NCI-H345 (cell line): ENCODE measurements around the gene NPAS2.

Experiments used
- DNase-seq: peaks from one replicate; lab custom pipeline; 2025; lab: John Stamatoyannopoulos, UW

Gene NPAS2

DNA sequence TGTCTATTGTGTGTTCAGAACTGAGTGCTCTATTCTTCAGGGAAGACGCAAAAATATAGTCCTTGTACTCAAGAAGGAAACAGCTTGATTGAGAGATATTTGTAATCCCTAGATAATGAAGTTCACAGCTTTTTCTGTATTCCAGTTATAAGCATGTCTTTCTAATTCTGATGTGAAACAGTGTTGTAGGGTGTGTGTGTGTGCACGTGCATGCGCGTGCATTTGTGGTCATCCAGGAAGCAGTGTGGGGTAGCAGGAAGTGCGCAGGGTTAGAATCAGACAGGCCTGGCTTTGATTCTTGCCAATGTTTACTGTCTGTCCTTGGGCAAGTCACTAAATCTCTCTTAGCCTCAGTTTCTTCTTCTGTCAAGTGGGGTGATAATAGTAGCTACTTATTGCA is 87.9 kb downstream of the NPAS2 start:
- DNase-seq = no peak

DNA sequence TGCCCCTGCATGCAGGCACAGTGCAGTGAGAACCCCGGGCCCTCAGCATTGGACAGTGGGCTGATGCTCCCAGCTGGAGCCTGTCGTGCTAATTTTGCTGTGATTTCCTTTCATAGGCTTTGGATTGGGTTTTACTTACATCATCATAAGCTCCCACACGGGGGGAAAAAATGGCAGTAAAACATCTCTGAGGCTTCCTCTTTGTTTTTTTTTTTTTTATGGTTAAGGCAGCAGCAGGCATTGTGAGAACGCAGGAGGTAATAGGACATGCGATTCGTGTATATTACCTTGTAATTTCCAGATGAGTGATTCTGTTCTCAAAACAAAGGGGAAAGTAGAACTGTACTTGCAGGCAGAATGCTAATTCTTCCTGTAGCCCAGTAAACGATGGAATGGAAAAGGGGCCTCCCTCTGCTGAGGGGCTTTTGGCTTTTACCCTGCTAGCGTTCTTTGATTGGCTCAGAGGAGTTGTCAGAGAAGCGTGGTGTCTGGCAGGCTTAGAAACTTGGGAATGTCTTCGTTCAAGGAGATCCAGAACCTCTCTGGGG is 89.7 kb downstream of the NPAS2 start:
- DNase-seq = no peak

DNA sequence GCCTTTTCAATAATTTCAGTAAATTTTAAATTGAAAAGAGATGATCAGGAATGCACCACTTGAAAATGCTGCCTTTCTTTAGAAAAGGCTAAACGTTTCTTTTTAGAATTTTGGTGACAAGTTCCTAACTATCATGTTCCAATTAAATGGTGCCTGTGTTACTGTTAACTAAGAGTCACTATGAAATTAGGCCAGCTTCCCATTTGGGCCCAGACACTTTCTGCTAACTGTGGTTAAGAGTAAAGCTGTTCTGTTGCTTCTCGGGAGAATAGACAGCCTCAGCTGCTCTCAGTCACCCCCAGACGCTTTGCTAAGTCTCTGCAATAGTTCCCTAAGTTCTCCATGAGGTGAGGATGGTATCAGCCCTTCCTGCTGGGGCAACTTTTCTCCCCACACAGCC is 90.2 kb downstream of the NPAS2 start:
- DNase-seq = no peak

DNA sequence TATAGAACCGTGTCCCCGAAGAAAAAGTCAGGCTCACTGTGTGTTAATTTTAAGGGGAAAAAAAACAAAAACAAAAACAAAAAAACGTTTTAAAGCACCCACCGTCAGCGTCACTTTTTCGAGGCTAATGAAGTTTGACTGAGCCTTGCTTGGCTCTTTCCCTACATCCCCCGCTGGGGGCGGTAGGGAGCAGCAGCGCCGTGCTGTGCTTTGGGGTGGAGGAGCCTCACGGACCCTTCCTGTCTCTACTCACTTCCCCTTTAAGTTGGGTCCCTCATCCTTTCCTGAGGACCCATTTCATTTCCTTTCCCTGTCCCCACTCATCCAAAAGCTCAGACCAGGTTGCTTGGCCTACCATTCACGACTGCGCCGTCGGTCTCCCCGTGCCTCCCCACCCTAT is 99.4 kb downstream of the NPAS2 start:
- no peak for DNase-seq

DNA sequence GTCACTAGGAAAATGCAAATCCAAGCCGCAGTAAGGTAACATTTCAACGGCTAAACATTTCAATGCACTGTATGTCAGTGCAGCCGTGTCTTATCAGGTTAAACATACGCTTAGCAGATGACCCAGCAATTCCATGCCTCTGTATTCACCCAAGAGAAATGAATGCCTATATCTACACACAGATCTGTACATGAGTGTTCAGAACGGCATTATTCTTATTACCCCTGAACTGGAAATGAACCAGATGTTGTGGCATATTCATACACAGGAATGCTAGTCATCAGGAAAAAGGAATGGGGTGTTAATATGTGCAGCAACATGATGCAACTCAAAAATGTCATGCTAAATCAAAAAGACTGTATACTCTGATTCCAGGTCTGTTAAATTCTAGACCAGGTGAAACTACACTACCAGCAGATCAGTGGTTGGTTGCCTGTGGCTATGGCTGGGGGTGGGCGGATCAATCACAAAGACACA is 101.8 kb downstream of the NPAS2 start:
- no peak for DNase-seq

DNA sequence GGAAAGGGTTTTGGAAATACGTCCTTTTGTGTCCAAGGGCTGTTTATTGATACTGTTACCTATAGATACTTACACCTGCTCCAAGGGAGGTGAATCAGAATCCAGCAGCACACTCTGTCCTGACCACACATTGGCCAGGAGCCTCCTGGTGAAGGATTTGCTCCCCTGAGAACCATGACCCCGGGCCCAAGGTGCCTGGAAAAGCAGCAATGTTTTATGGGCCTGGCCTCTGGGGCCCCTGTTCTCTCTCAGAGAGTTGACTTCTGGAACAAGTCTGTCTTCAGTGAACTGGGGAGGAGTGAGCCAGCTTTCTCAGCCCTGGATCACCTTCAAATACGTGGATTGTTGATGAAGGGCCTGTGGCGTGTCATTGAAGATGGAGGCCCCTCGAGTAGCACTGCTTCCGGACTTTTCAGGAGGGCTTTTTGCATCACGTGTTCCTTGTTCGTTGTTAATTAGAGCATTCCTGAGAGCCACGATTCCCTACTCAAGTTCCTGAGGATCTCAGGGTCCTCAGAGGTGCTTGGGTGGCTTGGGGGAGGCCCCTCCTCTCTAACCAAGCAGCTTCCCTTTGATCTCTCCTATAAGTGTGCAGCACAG is 103.6 kb downstream of the NPAS2 start:
- no peak for DNase-seq

DNA sequence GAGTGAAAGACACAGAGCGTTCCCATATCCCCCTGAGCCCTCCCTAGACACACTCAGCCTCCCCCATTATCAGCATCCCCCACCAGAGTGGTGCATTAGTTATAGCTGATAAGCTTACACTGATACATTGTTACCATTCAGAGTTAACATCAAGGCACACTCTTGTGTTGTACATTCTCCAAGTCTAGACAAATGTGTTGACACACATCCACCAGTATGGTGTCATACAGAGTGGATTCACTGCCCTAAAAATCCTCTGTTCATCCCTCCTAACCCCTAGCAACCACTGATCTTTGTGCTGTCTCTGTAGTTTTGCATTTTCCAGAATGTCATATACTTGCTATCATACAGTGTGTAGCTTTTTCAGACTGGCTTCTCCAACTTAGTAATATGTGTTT is 104.2 kb downstream of the NPAS2 start:
- DNase-seq = no peak

DNA sequence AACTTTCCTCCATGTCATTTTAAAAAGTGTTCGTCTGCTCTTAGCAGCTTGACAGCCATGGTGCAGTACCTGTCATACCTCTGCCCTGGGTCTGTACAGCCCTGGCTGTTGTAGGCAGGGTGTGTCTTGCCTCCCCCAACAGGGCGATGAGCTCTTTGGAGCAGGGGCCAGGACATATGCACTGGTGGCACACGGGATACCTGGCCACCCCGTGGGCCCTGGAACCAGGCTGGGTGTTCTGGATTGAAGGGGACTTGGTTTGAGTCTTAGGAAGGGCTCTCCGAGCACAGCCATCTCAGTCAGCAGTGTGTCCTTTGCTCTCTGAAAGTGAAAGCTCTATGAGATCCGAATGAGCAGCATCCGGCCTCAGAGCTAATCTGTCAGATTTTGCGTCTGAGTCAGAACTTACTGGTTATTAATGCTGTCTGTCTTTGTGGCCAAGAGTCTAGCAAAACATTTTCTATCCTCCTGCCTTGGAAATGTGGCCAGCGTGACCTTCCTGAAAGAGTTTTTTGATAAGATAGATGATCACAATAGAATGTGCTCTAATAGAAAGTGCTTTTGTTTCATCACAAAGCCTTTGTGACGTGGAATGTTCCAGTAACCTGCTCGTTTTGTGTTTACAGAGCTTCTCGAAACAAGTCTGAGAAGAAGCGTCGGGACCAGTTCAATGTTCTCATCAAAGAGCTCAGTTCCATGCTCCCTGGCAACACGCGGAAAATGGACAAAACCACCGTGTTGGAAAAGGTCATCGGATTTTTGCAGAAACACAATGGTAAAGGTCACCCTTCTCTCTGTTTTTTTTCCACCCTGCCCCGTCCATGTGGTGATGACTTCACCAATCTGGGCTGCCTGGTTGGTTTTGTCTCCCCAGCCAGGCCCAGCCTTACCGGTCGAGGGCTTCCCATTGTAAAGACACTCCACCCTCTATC is 104.8 kb downstream of the NPAS2 start:
- no peak for DNase-seq

DNA sequence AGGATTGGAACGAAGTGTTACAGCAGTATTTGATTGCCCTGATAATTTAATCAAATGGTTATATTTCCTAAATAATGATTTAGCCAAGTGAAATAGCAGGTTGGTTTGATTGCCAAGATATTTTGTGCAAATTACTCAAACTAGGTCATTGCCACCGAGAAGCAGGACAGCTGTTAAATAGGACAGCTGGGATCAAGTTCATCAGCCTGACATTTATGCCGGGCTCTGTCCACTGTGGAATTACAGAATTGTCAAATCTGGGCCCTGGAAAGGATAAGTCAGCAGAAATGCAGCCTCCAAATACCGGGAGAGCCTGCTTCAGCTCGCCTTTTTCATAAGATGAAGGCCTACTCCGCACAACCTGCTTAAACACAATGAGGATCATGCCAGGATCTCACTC is 108.3 kb downstream of the NPAS2 start:
- DNase-seq = no peak

DNA sequence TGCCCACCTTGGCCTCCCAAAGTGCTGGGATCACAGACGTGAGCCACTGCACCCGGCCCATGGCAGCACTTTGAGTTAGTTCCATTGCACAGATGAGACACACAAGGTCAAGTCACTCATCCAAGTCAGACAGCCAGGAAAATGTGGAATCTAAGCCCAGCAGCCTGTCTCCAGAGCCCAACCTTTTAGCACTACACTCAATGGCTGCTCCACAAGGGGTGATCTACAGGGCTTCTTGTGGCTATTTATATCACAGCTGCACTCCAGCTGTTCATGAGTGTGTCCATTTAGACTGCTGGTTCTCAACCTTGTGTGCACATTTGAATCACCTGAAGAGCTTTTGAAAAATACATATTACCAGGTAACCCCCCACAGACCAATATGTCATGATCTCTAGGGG is 109.2 kb downstream of the NPAS2 start:
- DNase-seq = no peak

DNA sequence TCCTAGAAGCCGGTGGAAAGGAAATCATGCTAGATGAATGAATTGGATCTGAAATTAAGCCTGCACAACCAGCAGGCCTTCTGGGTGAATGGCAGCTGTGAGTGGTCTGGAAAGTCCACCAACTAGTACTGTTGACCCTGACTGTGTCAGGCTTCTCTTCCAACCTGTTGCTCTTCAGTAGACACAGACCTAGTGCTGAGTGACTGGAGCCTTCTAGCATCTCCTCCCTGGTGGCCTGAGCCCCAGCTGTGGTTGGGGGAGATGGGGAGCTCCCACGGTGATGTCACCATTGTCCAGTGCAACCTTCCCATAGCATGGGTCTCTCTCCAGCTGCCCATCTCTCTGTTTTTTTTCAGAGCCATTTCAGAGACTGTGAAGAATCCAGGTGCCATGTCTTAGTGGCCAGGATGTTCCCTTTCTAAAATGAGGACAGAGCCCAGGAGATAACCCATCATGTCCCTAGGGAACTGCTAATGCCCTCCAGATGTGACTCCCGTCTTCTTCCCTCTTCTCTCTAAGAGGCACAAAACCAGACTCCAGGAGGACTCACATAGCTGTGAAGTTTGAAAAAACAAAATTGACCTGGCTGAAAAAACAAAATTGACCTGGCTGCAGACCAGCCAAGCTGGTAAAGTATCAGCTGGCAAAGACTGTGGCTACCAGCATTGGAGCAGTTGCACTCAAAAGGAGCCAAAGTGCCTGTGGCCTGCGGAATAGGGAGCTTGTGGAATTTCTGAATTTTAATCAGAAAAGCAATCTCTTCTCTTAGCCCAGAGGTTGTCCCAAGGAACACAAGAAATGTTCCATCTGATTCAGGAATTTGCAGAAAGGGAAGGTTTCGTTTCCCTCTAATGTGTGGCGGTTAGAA is 114.8 kb downstream of the NPAS2 start:
- no peak for DNase-seq

DNA sequence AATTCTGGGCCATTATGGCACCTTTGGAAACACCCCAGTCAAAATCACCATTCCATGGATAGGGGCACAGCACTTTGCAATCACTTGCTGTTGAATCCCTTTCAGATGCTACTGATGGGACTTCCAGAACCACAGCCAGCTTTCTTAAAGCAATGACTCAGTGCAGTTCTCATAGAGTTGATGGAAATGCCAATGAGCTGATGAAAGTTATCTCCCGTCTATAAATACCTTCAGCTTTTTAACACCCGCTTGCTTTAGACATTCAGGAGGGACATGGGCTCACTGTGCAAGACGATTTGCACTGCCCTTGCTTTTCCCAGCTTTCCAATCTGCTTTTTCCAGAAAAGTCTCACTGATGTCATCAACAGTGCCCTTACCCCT is 115.4 kb downstream of the NPAS2 start:
- no peak for DNase-seq

DNA sequence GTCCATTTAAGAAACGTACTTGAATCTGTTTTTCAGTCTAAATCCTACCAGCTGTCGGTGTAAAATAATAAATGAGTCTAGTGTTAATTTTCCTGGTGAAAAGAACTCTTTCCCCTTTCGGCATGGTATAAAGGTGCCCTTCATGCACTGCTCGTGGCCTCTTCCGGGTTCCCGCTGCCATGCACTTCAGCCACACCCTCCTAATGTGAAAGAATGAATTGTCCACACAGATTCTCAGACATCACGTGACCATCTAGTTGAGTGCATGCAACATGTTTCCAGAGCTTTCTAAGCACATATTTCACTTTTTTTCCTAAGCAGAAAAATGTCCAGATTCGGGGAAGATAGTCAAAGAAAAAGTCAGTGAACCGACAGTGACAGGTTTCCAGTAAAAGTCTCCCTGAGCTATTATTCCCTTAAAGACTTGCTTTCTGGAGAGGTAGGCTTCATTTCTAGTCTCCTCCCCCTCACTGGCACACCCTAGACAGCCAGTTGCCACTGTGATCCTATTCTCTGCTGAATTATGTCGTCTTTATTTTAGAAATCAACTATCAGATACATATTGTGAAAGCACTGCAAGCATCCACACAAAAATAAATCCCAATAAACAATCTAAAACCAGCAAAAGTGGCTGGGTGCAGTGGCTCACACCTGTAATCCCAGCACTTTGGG is 116.3 kb downstream of the NPAS2 start:
- DNase-seq = no peak

DNA sequence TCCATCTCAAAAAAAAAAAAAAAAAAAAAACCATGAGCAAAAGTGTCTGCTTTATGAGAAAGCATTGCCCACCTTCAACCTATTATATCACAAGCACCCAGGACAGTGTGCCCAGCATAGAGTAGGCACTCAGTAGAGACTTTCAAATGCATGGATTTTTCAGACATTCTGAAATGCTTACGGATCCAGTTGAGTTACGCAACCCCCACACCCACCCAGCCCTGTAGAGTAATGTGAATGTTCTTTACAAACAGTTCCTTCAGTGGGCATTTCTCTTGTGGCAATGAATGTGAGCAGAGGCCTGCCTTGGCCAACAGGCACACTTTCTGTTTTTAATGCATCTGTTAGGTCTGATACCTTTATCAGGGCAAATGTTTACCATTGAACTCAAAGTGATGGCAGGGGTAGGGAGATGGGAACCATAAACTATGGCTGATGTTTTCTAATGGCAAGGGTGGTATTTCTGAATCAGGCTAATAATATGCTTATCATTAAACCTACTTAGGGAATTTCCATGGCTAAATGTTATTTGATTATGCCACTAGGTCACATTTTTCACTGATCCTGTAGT is 117.1 kb downstream of the NPAS2 start:
- DNase-seq = no peak

DNA sequence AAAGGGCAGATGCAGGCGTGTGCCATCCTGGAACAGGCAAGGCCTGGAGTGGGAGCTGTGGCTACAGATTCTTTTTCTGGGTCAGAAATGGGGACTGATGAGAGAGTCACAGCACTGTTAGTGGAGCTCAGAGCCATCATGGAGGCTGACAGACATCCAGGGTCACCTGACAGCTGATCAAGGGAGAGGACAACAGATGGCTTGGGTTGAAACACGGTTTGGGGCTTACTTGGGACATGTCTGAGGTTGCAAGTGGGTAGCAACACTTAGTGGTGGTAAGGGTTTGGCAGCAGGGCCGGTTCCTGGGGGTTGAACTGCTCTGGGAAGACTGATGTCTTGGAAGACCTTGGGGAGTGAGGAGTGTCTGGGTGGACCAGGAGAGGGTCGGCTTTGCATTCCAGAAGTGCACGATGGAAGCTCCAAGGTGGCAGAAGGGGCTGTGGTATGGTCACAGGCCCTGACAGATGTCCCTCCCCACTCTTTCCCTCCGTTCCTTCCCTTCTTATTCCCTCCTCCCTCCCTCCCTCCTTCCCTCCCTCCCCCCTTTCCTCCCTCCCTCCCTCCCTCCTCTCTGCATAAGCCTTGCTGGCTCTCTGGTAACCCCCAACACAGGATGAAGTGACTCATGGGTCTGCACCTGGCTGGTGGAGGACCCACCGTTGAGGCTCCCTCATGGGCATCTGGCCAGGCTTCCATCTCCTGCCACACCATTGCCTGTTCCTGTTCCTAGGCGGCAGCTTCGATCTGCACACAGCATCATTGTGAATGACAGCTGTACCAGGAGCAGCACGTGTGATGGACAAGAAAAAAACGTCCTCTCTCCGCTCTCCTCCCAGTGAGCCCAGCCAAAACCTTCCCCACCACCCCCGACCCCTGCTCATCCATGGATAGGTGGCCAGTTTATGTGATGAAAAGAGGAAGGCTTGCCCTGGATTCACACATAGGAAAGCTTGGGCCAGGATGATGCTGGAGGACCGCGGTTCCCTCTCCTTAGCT is 118.4 kb downstream of the NPAS2 start:
- DNase-seq = no peak

DNA sequence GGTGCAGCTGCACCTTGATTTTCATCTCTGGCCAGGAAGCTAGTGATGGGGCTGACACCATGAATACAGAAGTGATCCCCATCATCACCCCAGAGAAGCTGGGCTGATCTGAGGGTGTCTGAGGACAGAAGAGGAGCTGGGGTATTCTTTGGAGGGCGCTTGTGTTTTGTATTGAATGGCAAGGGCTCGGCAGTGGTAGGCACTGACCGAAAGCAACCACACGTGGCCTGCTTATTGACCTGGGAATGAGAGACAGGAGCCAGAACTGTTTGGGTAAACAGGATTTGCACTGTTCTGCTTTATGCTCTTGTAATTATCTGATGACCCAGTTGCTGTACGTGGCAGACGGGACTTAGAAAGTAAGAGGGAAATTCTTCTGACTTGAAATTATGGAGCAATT is 119.5 kb downstream of the NPAS2 start:
- no peak for DNase-seq

DNA sequence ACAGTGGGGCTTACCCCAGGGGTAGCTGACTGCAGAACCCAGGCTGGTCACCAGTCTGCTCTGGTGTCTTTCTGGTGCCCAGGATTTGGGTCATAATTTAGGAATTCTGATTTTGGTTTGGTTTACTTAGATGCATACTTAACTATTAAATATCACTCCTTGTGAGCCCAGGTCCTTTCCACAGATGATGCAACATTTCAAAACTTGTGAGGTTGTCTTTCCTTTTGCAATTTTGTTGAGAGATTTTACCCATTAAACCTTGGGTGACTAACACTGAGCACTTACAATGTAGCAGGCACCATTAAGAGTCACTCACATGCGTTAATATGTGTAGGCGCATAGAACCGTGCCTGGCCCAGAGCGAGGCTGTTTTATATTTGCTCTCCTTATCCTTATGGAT is 120.3 kb downstream of the NPAS2 start:
- no peak for DNase-seq

DNA sequence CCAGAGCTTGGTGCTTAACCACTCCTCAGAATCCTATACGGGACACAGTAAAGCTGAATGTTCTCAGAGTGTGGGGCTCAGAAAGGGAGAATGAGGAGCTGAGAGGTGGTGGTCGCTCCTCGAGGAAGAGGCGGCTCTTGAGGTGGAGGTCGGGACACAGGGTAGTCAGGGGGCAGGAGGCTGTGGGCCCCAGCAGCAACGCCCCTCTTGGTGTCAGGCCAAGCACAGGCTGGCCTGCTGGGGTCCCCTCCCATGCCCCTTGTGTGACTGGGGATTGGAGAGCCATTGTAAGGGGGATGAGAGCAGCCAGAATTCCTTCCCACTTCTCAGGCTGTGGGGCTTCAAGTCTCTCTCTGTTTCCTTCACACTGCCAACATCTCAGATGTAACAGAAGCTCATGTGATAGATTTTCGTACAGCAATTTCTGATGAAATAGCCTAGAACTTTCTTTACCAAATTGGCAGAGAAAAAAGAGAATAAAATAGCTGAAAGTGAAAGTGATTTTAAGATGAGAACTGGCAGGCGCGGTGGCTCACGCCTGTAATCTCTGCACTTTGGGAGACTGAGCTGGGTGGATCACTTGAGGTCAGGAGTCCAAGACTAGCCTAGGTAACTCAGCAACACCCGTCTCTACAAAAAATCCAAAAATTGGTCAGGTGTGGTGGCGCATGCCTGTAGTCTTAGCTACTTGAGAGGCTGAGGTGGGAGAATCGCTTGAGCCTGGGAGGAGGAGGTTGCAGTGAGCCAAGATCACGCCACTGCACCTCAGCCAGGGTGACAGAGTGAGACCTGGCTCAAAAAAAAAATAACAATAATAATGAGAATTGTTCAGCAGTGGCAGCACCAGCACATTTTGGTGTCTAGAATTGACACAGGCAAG is 121.1 kb downstream of the NPAS2 start:
- DNase-seq = no peak

DNA sequence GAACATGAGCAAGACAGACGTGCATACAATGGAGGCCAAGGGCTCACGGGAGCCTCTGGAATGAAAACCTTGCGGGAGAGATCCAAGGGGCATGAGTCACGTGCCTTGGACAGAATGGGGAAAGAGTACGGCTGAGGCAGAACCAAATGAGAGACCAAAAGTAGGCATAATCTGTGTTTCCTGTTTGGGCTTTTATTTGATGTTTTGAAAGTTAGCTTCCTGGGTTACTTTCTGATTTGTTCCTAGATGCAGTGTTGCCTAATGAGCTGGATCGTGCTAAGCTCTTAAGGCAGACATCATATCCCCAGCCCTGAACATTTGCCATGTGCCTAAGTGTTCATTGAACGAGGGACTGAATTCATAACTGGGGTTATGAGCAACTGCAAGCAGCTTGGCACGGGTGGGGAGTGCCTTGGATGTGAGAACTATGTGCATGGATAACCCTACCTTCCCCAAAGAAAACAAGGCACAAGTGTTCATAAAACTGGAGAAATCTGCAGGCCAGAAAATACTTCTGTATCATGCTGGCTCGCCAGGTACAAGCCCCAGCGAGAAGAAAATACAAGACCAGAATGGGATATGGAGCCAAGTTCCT is 121.8 kb downstream of the NPAS2 start:
- no peak for DNase-seq
